ENCODE data around the gene CELSR2.

The CELSR2 gene

GRCh38 chr1:109312246-109312645 lies 62.9 kb downstream of the CELSR2 start:
- no peak for DNase-seq

GRCh38 chr1:109312978-109313775 lies 63.8 kb downstream of the CELSR2 start:
- no peak for DNase-seq

- DNase-seq, result no peak
Observed at GRCh38 chr1:109314795-109315194, 65.5 kb downstream of the CELSR2 start.

- DNase-seq, result no peak
Observed at GRCh38 chr1:109315288-109315687, 65.9 kb downstream of the CELSR2 start.

GRCh38 chr1:109316506-109316905 lies 67.2 kb downstream of the CELSR2 start:
- no peak for DNase-seq

GRCh38 chr1:109319114-109319513 lies 69.8 kb downstream of the CELSR2 start:
- DNase-seq, result no peak

- no peak for DNase-seq
Observed at GRCh38 chr1:109322974-109323373, 73.6 kb downstream of the CELSR2 start.
